T-helper 1 cell treated with Interleukin-12 subunit alpha and Interleukin-12 subunit beta and Interleukin-4 antibody, amounts not matched to agents 30 μg/mL and 1 μg/mL, for 36 hours (primary cell): ENCODE data around the gene YWHAQ.

Experiments used
- H3K27ac Mint-ChIP-seq: one replicate; pipeline ENCODE4 v1.8.0; 2021; ENCODE audit warnings: mild to moderate bottlenecking, mixed read lengths
- H3K27me3 Mint-ChIP-seq: one replicate; pipeline ENCODE4 v1.8.0; 2021; ENCODE audit warnings: low read depth, mixed read lengths
- H3K36me3 Mint-ChIP-seq: one replicate; pipeline ENCODE4 v1.8.0; 2021; ENCODE audit warnings: low read depth, mixed read lengths
- H3K4me1 Mint-ChIP-seq: one replicate; pipeline ENCODE4 v1.8.0; 2021; ENCODE audit warnings: low read depth, mixed read lengths
- H3K4me3 Mint-ChIP-seq: one replicate; pipeline ENCODE4 v1.8.0; 2021; ENCODE audit warnings: mild to moderate bottlenecking, moderate library complexity, mixed read lengths
- H3K9me3 Mint-ChIP-seq: one replicate; pipeline ENCODE4 v1.8.0; 2021; ENCODE audit warnings: mixed read lengths

YWHAQ gene

DNA sequence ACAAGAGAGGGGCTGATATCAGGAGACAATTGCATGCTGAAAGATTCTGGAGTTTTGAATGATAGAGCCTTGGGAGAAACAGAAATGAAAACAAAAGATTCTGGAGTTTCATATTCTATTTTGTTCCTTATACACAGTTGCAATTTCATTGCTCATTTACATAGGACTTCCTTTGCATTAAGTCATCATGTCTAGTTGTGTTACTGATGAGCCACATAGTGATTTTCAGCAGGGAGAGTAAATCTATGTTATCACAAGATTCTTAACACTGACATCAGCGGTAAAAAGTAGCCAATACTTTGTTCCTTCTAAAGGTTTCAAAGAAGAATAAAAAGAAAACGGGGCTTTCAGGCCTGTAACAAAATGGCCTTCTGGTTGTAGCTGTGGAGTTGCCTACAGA is 82.3 kb downstream of the YWHAQ start:
- no peaks in the 10 kb centered on the region for H3K27me3 Mint-ChIP-seq
- H3K9me3 Mint-ChIP-seq, result no peaks in the 10 kb centered on the region
- H3K36me3 Mint-ChIP-seq, result peaks cover 4% of the 10 kb centered on the region
- peak overlapping the region; percentile 81 for H3K27ac Mint-ChIP-seq
- H3K4me3 Mint-ChIP-seq, result peak overlapping the region; percentile 52
- H3K4me1 Mint-ChIP-seq, result peaks cover 44% of the 10 kb centered on the region

DNA sequence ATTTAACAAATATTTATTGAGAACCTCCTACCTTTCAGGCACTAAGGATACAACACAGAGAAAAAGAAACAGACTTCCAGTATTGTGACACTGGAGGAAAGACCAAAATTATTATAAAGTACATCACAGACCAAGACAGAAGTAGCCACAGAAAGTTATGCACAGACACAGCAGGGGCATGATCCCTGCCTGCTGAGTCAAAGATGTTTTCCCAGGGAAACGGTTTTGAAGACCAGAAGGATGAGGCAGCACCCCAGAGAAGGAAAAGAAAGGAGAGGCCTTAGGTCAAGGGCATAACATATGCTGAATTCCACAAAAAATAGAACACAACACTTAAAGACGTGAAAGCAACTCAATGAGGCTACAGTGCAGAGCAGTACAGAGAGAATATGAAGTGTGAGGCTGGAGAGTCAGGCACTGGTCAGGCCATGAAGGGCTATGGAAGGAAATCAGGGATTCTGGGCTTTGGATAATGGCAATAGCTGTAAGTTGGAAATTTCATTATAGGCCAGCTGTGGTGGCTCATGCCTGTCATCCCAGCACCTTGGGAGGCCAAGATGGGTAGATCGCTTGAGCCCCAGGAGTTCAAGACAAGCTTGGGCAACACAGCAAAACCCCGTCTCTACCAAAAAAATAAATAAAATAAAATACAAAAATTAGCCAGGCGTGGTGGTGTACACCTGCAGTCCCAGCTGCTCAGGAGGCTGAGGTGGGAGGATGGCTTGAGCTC is 83.4 kb downstream of the YWHAQ start:
- Mint-ChIP-seq H3K4me3 (peak overlapping the region; percentile 2), H3K9me3 (no peaks in the 10 kb centered on the region), H3K27me3 (no peaks in the 10 kb centered on the region), H3K27ac (peak overlapping the region; percentile 59), H3K4me1 (peaks cover 44% of the 10 kb centered on the region), H3K36me3 (peaks cover 5% of the 10 kb centered on the region)

DNA sequence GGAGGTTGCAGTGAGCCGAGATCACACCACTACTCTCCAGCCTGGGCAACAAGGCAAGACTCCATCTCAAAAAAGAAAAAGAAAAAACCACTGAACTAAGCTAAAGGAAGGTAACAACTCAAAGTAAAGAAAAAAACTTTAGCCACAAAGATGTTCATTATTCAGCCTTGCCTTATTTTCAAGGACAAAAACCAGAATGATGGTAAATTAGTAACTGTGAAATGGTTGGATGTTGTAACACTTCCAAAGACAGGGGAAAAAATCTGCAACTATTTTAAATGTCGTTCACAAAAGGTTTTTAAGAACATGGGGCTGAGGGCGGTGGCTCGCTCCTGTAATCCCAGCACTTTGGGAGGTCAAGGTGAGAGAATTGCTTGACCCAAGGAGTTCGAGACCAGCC is 85.3 kb downstream of the YWHAQ start:
- H3K4me1 Mint-ChIP-seq, result peaks cover 36% of the 10 kb centered on the region
- no peak overlapping the region for H3K4me3 Mint-ChIP-seq
- no peaks in the 10 kb centered on the region for H3K27me3 Mint-ChIP-seq
- H3K9me3 Mint-ChIP-seq, result no peaks in the 10 kb centered on the region
- peaks cover 5% of the 10 kb centered on the region for H3K36me3 Mint-ChIP-seq
- no peak overlapping the region for H3K27ac Mint-ChIP-seq

- H3K27me3 Mint-ChIP-seq, result no peaks in the 10 kb centered on the region
- peak overlapping the region; percentile 28 for H3K27ac Mint-ChIP-seq
- no peaks in the 10 kb centered on the region for H3K9me3 Mint-ChIP-seq
- peaks cover 12% of the 10 kb centered on the region for H3K36me3 Mint-ChIP-seq
- H3K4me1 Mint-ChIP-seq, result peaks cover 32% of the 10 kb centered on the region
- peak overlapping the region; percentile 17 for H3K4me3 Mint-ChIP-seq
Observed at GRCh38 chr2:9543557-9543956, 87.2 kb downstream of the YWHAQ start.

GRCh38 chr2:9539531-9539930 is 91.3 kb downstream of the YWHAQ start:
- Mint-ChIP-seq H3K9me3 (no peaks in the 10 kb centered on the region), H3K27me3 (no peaks in the 10 kb centered on the region), H3K4me1 (peaks cover 21% of the 10 kb centered on the region), H3K27ac (no peak overlapping the region), H3K36me3 (peaks cover 21% of the 10 kb centered on the region), H3K4me3 (no peak overlapping the region)

DNA sequence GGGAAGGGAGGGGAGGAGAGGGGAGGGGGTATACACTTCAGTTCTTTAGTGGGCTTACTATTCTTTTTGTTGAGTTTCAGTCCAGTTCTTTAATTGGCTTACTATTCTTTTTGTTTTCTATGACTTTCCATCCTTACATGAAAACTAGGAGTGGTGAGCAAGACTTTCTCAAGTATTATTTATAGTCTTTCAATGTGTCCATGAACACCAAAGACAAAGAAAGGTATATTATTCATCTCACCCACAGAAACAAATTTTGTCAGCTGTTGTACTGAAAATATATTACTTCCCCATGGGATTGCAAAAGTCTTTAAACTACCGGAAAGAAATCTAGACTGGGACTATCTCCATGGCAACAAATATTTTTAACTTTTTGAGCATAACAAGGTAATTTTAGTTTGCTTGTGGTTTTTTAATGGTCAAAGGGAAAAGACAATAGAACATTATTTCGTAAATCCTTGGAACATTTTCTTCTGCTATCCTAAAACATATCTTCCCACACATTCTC is 92.7 kb downstream of the YWHAQ start:
- Mint-ChIP-seq H3K4me3 (no peak overlapping the region), H3K4me1 (peaks cover 17% of the 10 kb centered on the region), H3K36me3 (peaks cover 21% of the 10 kb centered on the region), H3K9me3 (no peaks in the 10 kb centered on the region), H3K27ac (no peak overlapping the region), H3K27me3 (no peaks in the 10 kb centered on the region)

- H3K27me3 Mint-ChIP-seq, result no peaks in the 10 kb centered on the region
- H3K36me3 Mint-ChIP-seq, result peaks cover 21% of the 10 kb centered on the region
- H3K9me3 Mint-ChIP-seq, result no peaks in the 10 kb centered on the region
- H3K27ac Mint-ChIP-seq, result no peak overlapping the region
- peaks cover 17% of the 10 kb centered on the region for H3K4me1 Mint-ChIP-seq
- no peak overlapping the region for H3K4me3 Mint-ChIP-seq
Observed at GRCh38 chr2:9536504-9536903, 94.3 kb downstream of the YWHAQ start.

DNA sequence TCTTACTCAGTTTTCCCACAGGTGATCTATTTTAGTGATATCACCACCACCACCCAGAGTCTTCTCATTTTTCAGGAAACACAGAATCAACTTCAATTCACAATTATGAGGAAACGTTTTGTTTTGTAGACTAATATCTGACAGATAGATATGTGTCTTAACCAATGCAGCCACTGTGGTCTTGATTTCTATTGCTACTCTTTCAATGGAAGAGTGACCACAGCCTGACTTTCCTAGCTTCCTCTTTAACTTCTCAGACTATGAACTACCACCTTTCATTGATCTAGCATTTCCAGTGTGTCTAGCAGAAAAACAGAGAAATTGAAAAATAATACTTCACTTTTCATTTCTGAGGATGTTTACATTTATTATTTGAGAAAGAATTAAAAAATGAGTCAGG is 95.6 kb downstream of the YWHAQ start:
- Mint-ChIP-seq H3K9me3 (no peaks in the 10 kb centered on the region), H3K27me3 (no peaks in the 10 kb centered on the region), H3K4me1 (peaks cover 16% of the 10 kb centered on the region), H3K27ac (no peak overlapping the region), H3K4me3 (no peak overlapping the region), H3K36me3 (peaks cover 20% of the 10 kb centered on the region)
